Stimulated activated CD4-positive, alpha-beta T cell treated with anti-CD3 and anti-CD28 coated beads, TNF-alpha, amount 100 ng/mL, for 24 hours (primary cell): Measurements from ENCODE around the gene FBF1.

Experiments used
- DNase-seq, 3 experiments: peaks; one replicate each; pipeline ENCODE4 v3.0.0-alpha.2; 2020; ENCODE audit warnings: low read depth in 3 of 3

FBF1 gene

DNA sequence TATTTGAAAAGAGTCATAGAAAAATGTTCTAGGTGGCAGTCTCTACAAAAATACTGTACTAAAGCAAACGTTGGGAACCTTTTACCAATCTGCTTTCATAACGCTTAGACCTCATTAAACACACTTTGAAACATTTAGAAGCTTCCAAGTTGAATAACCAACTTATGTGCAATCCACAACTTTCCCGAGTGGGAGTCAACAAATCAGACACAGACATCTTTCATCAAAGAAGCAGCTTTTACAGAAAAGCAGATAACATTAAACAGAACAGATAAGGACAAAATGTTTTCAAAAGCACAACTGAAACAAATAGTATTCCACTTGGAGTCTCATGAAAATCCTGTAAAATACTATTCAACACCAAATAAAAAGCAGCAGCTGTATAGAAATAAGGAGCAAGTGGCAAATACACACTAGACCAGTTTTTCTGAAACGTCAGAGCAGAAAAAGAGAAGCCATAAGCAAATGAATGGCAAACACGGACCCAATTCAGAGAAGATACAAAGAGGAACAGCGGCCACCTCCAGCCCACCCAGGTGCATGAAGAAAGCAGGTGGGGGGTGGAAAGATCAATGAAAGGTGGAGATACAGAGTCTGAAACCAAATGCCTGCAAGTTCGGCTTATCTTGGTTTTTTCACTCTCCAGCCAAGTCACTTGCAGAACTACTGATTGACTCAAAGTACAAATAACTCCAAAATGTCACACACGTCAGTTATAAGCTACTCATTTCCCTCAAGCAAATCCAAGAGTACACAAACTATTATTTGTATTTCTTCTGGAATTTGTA is 18.4 kb upstream of the FBF1 start:
- DNase-seq = no peak

- DNase-seq = no peak
Measured at GRCh38 chr17:75950855-75951554, 10.2 kb upstream of the FBF1 start.

- no peak for DNase-seq
Measured at GRCh38 chr17:75950421-75950820, 9.6 kb upstream of the FBF1 start.

- no peak for DNase-seq
Measured at GRCh38 chr17:75945211-75945610, 4.4 kb upstream of the FBF1 start.

- no peak for DNase-seq
Measured at GRCh38 chr17:75943491-75943890, 2.6 kb upstream of the FBF1 start.

DNA sequence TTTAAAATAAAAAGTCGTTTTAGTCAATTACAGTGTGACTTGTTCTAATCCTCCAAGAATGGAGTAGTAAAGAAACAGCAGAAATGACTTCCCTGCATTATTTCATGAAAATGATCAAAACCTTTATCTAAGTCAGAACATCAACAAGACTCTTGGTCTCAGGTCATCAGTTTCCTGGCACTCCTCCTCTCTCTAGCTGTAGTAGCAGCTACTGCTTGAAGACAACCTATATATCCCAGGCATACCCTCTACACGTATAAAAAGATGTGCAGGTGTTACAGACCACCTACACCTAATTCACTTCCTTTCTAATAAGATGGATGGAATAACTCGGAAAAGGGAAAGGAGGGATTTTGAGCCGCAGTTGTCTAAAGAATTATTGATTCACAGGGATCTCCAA is 1.6 kb upstream of the FBF1 start:
- no peak for DNase-seq

DNA sequence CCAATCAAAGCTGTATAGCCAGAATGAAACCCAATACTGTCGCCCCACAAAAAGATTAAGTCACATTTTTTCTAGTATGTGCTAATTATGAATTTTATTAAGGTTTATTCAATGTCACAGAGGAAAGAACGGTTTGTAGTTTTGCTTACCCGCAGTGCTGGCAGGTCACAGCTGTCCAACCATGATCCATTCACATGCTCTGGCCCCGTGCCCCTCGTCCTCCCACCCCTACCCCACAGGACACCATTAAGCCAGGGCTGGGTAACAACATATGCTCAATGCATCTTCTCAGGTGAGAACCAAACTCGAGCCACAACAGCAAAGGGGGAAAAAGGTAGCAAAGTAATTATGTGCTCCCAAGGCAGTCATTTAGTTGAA is 589 bp upstream of the FBF1 start:
- no peak for DNase-seq

- DNase-seq = no peak
Measured at GRCh38 chr17:75937652-75938051, 3.2 kb downstream of the FBF1 start.

DNA sequence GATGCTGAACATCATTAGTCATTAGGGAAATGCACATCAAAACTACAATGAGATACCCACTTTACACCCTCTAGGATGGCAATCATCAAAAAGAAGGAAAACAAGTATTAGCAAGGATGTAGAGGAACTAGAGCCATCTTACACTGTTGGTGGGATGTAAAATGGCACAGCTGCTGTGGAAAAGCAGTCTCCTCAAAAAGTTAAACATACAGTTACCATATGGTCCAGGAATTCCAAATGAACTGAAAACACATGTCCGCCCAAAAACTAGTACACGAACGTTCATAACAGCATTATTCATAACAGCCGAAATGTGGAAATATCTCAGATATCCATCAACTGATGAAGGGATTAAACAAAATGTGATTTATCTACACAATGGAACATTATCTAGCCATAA is 7.0 kb downstream of the FBF1 start:
- DNase-seq = no peak

DNA sequence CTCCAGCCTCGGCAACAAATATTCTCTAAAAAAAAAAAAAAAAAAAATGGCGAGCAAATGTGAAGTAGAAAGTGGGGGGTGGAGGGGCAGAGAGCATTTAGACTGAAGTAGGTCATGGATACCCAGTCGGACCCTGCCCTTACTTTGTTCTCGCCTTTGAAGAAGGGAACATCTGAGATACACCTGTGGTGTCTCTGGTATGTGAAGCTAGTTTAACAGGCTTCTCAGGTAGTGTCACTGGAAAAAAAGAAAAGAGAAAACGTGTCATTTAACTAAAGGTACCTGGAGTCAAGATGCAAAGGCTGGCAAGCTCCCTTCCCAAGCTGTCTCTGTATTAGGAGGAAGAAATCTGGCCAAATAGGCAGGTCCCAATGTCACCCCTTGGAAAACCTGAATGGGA is 8.0 kb downstream of the FBF1 start:
- no peak for DNase-seq

GRCh38 chr17:75931062-75931461 is 9.8 kb downstream of the FBF1 start:
- DNase-seq = no peak

- no peak for DNase-seq
Measured at GRCh38 chr17:75927286-75927922, 13.4 kb downstream of the FBF1 start.

DNA sequence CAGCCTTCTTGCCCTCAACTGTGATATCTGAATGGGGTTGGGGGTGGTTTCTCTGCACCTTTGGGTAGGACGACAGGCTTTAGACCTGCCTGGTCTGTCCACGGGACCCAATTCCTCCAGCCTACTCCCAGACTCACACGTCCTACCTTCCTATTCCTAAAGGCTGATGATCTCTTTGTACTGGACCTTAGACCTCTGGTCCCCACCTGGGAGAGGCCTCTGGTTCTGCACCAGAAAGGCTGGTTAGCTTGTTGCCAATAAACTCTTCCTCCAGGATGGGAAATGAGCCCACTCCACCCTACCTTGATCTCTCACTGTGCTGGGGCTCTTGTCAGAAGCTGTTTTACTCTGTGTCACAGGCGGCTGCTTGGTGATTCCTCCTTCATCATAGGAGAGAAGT is 14.4 kb downstream of the FBF1 start:
- no peak for DNase-seq

DNA sequence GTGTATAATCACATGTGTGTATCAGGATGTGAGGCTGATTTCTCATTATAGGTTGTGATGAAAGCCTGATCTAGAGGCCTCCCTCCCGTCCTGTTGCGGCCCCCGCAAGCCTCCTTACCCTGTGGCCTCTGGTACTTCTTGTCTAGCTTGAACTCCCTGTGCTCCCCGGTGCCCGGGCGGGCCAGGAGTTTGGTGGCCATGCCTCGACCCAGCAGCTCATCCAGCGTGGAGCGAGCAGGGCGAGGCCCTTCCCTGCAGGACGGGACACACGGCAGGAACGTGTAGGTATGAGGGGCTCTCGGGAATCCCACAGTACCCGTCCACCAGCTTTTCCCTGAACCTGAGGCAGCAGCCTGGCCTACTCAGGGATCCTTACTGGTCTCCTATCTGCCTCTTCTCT is 14.9 kb downstream of the FBF1 start:
- DNase-seq = no peak

DNA sequence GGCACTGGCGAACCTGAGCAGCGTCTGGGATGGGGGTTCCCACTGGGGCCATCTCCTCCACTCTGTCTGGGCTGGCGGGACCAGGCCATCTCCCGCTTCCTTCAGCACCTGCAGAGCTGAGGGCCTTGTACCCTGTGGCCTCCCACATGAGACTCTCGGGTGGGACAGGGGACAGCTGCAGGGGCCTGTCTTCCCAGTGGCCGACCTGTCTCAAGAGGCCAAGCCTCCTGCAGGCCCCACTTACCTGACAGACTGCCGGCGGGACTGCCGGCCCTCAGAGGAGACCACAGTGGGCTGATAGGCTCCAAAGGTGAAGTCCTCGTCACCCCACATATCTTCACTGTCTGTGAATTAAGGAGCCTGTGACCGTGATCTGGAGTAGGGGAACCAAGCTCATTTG is 15.7 kb downstream of the FBF1 start:
- no peak for DNase-seq

DNA sequence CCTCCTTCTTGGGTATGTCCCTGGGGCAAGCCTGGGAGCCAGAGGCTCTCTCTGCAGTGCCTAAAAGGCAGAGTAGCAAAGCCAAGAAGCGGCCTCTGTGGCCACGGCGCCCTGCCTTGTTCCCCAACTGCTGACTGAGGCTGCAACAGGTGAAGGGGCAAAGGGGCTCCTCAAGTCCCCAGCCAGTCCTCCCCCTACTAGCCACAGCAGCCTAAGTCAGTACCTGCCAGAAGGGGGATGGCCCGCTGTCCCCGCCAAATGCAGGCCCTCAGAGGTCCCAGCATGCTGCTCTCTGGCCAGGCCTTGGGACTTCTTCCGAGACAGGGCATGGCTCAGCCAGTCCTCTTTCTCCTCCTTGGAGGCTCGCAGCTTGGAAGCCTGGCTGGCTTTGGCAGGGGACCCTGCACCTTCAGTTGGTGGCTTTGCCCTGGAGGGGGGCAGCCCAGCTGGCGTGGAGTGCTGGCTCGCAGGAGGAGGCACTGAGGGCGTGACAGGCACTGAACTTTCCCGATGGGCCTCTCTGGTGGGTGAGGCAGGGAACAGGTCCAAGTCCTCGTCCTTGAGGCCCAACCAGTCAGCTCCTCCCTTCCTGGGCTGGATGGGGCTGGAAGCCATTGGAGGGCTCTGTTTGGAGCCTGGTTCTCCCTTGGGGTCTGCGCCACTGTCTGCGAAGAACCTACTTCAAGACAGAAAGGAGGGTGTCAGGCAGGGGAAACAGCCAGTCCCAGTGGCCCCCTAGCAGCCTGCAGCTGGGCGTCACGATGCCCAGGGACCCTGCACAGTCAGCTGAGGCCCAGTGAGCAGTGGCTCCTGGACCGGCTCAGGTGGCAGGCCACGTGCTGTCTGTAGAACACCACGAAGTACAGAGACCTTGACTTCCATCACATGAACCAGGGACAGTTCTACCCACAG is 17.6 kb downstream of the FBF1 start:
- DNase-seq = no peak

- no peak for DNase-seq
Measured at GRCh38 chr17:75922173-75922961, 18.5 kb downstream of the FBF1 start.

GRCh38 chr17:75921596-75921995 is 19.2 kb downstream of the FBF1 start:
- no peak for DNase-seq

DNA sequence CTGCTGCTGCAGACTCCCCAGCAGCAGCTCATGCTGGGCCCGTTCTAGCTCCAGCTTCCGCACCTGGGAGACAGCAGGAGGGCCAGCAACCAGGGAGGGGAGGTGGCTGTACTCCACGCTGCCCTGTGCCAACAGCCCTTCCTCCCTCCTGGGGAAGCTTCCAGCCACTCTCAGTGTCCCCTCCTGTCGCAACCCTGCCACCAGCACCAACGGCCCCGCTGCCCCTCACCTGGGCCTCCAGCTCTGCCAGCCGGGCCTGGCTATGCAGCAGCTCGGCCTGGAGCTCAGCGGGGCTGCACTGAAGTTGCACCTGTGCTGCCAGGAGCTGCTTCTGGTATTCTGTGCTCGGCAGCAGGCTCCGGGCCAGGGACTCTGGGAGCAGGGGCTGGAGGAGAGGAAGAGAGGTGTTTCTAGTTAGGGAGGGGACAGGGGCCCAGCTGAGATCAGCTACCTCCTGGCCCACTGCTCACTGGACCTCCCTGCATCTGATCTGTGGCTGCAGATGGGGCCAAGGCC is 20.7 kb downstream of the FBF1 start:
- DNase-seq = no peak

- no peak for DNase-seq
Measured at GRCh38 chr17:75919611-75920010, 21.2 kb downstream of the FBF1 start.

- DNase-seq = no peak
Measured at GRCh38 chr17:75917917-75918445, 22.9 kb downstream of the FBF1 start.
